Common myeloid progenitor, CD34-positive (primary cell): Measurements from ENCODE around the gene NUDCD3.

Experiments
- CTCF ChIA-PET: fragments of 350-600 bp; sonication (Branson Sonifier 250); formaldehyde crosslinking; loops from one replicate; lab custom pipeline; 2021; ENCODE audit warnings: antibody characterized with exemption; lab: Charles Lee
- POLR2A ChIA-PET: fragments of 350-600 bp; sonication (Branson Sonifier 250); formaldehyde crosslinking; loops from one replicate; lab custom pipeline; 2021; ENCODE audit warnings: antibody characterized with exemption; lab: Charles Lee
- DNase-seq, 3 donors: peaks; one replicate each; pipeline versions ENCODE4 v3.0.0 to v3.0.0-alpha.2; 2013
- H3K27ac ChIP-seq, 2 experiments: 1 replicate in 1 of 2; 2 replicates in 1 of 2; pipeline ENCODE4 v1.7.0; 2013; ENCODE audit warnings: inconsistent platforms in 2 of 2, low read length in 2 of 2, mild to moderate bottlenecking in 2 of 2, low read depth in 1 of 2, moderate library complexity in 1 of 2; ENCODE audit not compliant: severe bottlenecking in 2 of 2, insufficient read depth in 1 of 2, poor library complexity in 1 of 2
- H3K27me3 ChIP-seq, 5 experiments: replicated peaks in 2 of 5; 1 replicate in 3 of 5; 2 replicates in 2 of 5; pipeline versions ENCODE4 v1.6.1 to v1.7.0; 2013; ENCODE audit warnings: low read length in 4 of 5, mild to moderate bottlenecking in 2 of 5, moderate library complexity in 2 of 5, inconsistent platforms in 1 of 5; ENCODE audit not compliant: insufficient read depth in 5 of 5, control insufficient read depth in 4 of 5
- H3K36me3 ChIP-seq, 4 experiments: 1 replicate in 2 of 4; 2 replicates in 2 of 4; pipeline versions ENCODE4 v1.6.1 to v1.7.0; 2013; ENCODE audit warnings: low read length in 3 of 4, control low read depth in 1 of 4, mild to moderate bottlenecking in 1 of 4; ENCODE audit not compliant: control insufficient read depth in 4 of 4, insufficient read depth in 4 of 4
- H3K4me1 ChIP-seq, 4 experiments: 1 replicate in 3 of 4; 2 replicates in 1 of 4; pipeline versions ENCODE4 v1.6.1 to v1.7.1; 2013; ENCODE audit warnings: low read length in 3 of 4, mild to moderate bottlenecking in 3 of 4, control low read depth in 1 of 4, inconsistent platforms in 1 of 4, moderate library complexity in 1 of 4; ENCODE audit not compliant: control insufficient read depth in 4 of 4, insufficient read depth in 4 of 4; ENCODE audit errors: control extremely low read depth in 1 of 4
- H3K4me3 ChIP-seq, 7 experiments: 1 replicate in 4 of 7; 2 replicates in 3 of 7; pipeline versions ENCODE4 v1.5.1 to v1.7.0; 2013; ENCODE audit warnings: mild to moderate bottlenecking in 7 of 7, low read length in 6 of 7, moderate library complexity in 6 of 7, inconsistent platforms in 2 of 7, low read depth in 2 of 7, control low read depth in 1 of 7; ENCODE audit not compliant: insufficient read depth in 4 of 7, control insufficient read depth in 1 of 7; ENCODE audit errors: extremely low read depth in 1 of 7
- H3K9me3 ChIP-seq, 5 experiments: 1 replicate in 4 of 5; 2 replicates in 1 of 5; pipeline versions ENCODE4 v1.6.1 to v1.7.1; 2013; ENCODE audit warnings: low read length in 4 of 5, mild to moderate bottlenecking in 2 of 5, inconsistent platforms in 1 of 5, low read depth in 1 of 5, moderate library complexity in 1 of 5; ENCODE audit not compliant: control insufficient read depth in 4 of 5, insufficient read depth in 2 of 5; ENCODE audit errors: control extremely low read depth in 1 of 5
- WGBS: methylation state at CpG from one replicate; pipeline ENCODE4 v1.1.5; 2013; ENCODE audit not compliant: insufficient coverage; 5-methylcytosine and 5-hydroxymethylcytosine counted together

The NUDCD3 gene

GRCh38 chr7:44505595-44505994 lies 15.1 kb upstream of the NUDCD3 start:
- CTCF ChIA-PET, result no interaction called here
- Histone ChIP-seq H3K27ac (no peak overlapping the region), H3K4me3 (no peak overlapping the region), H3K9me3 (peaks cover 0 to 1% (median 0%) of the 10 kb centered on the region in 5 experiments), H3K4me1 (no peaks in the 10 kb centered on the region), H3K27me3 (no peaks in the 10 kb centered on the region), H3K36me3 (no peaks in the 10 kb centered on the region)
- POLR2A ChIA-PET, result no interaction called here
- peak in 2 of 3 donors; percentile 30 to 33 for DNase-seq
- no CpG with 5 or more reads among the region's 3 CpGs for WGBS

- 90% methylated on average over 2 of the region's 4 CpGs for WGBS
These were observed 7.9 kb upstream of the NUDCD3 start for GRCh38 chr7:44498230-44498954.

GRCh38 chr7:44497155-44498027 lies 6.9 kb upstream of the NUDCD3 start:
- no peak overlapping the region for H3K4me3 ChIP-seq
- H3K27ac ChIP-seq, result no peak overlapping the region
- 93% methylated on average over 3 of the region's 5 CpGs for WGBS
- H3K4me1 ChIP-seq, result no peaks in the 10 kb centered on the region
- ChIA-PET CTCF (interaction anchor here (1.3 kb wide), 1 partner anchor 22 kb away, joined by 5 read pairs; no protein-coding TSS in a partner anchor), POLR2A (no interaction called here)
- no peaks in the 10 kb centered on the region for H3K36me3 ChIP-seq
- peaks cover 0 to 1% (median 0%) of the 10 kb centered on the region in 5 experiments for H3K9me3 ChIP-seq
- peaks cover 0 to 2% (median 0%) of the 10 kb centered on the region in 5 experiments for H3K27me3 ChIP-seq
- DNase-seq, result no peak

More at GRCh38 chr7:44498230-44498954, 7.9 kb upstream of the NUDCD3 start:
- H3K27ac ChIP-seq, result no peak overlapping the region
- DNase-seq, result peak in 1 of 3 donors; percentile 13
- H3K4me3 ChIP-seq, result no peak overlapping the region
- H3K36me3 ChIP-seq, result no peaks in the 10 kb centered on the region
- no peaks in the 10 kb centered on the region for H3K4me1 ChIP-seq
- H3K27me3 ChIP-seq, result peaks cover 0 to 2% (median 0%) of the 10 kb centered on the region in 5 experiments
- POLR2A ChIA-PET, result no interaction called here
- peaks cover 0 to 1% (median 0%) of the 10 kb centered on the region in 5 experiments for H3K9me3 ChIP-seq
- CTCF ChIA-PET, result no interaction called here

- ChIA-PET CTCF (no interaction called here), POLR2A (no interaction called here)
- H3K9me3 ChIP-seq, result no peaks in the 10 kb centered on the region
- H3K4me1 ChIP-seq, result peaks cover 0 to 1% (median 0%) of the 10 kb centered on the region in 4 experiments
- no peaks in the 10 kb centered on the region for H3K36me3 ChIP-seq
- no peak overlapping the region for H3K4me3 ChIP-seq
- DNase-seq, result no peak
- H3K27me3 ChIP-seq, result peaks cover 0 to 2% (median 0%) of the 10 kb centered on the region in 5 experiments
- no peak overlapping the region for H3K27ac ChIP-seq
- no CpG with 5 or more reads among the region's 1 CpG for WGBS
These were observed 5.9 kb upstream of the NUDCD3 start for GRCh38 chr7:44496385-44496784.

DNA sequence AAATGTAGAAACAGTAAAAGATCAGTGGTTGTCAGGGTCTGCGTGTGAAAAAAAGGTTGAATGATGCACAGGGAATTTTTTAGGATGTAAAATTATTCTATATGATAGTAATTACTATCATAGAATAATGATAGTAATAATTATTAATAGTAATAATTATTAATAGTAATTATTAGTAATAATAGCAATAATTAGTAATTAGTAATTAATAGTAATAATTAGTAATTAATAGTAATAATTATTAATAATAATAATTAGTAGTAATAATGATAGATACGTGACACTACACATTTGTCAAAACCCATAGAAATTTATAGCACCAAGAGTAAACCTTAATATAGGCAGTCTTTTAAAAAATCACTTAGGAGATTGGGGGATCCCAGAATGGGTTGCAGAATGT lies 4.5 kb upstream of the NUDCD3 start:
- Histone ChIP-seq H3K4me3 (no peak overlapping the region), H3K27ac (no peak overlapping the region)
- no CpG with 5 or more reads among the region's 2 CpGs for WGBS

GRCh38 chr7:44491229-44491628 lies 771 bp upstream of the NUDCD3 start:
- H3K4me3 ChIP-seq, result peak overlapping the region in 6 of 7 experiments; percentile 79 to 98 (median 87)
- H3K9me3 ChIP-seq, result no peaks in the 10 kb centered on the region
- no CpG with 5 or more reads among the region's 3 CpGs for WGBS
- ChIA-PET CTCF (interaction anchor here (1.4 to 2.9 kb wide), 3 partner anchors 11 to 250 kb away, joined by 4 to 10 read pairs (median 6); no protein-coding TSS in a partner anchor), POLR2A (interaction anchor here (1.7 kb wide), 1 partner anchor 75 kb away, joined by 7 read pairs; no protein-coding TSS in a partner anchor)
- H3K27ac ChIP-seq, result peak overlapping the region in 1 of 2 experiments; percentile 97
- peaks cover 0 to 2% (median 0%) of the 10 kb centered on the region in 5 experiments for H3K27me3 ChIP-seq
- DNase-seq, result no peak
- peaks cover 12 to 28% (median 17%) of the 10 kb centered on the region in 4 experiments for H3K4me1 ChIP-seq
- peaks cover 0 to 3% (median 0%) of the 10 kb centered on the region in 4 experiments for H3K36me3 ChIP-seq

More for the DNA sequence above, 4.5 kb upstream of the NUDCD3 start:
- ChIA-PET CTCF (no interaction called here), POLR2A (no interaction called here)
- H3K36me3 ChIP-seq, result no peaks in the 10 kb centered on the region
- peaks cover 4 to 10% (median 5%) of the 10 kb centered on the region in 4 experiments for H3K4me1 ChIP-seq
- no peak for DNase-seq
- no peaks in the 10 kb centered on the region for H3K9me3 ChIP-seq
- H3K27me3 ChIP-seq, result peaks cover 0 to 2% (median 0%) of the 10 kb centered on the region in 5 experiments
